GM18870 (cell line): ENCODE data around the gene MTM1.
A peak's percentile ranks its signal among the peaks of the same experiment; 100 is the strongest.

Source experiments
- ATAC-seq: cut with Tn5 transposase; IDR thresholded peaks from one replicate; pipeline ENCODE4 v1.9.1; 2021; ENCODE audit warnings: moderate library complexity; ENCODE audit not compliant: unreplicated experiment

Gene MTM1

GRCh38 chrX:150602296-150602695 is 33.9 kb downstream of the MTM1 start:
- no peak for ATAC-seq

GRCh38 chrX:150602743-150603142 is 34.3 kb downstream of the MTM1 start:
- ATAC-seq, result no peak

- no peak for ATAC-seq
Measured at GRCh38 chrX:150605603-150606002, 37.2 kb downstream of the MTM1 start.

- no peak for ATAC-seq
Measured at GRCh38 chrX:150607201-150607600, 38.8 kb downstream of the MTM1 start.

GRCh38 chrX:150610043-150610442 is 41.6 kb downstream of the MTM1 start:
- no peak for ATAC-seq

- ATAC-seq, result no peak
Measured at GRCh38 chrX:150610446-150610845, 42.0 kb downstream of the MTM1 start.

GRCh38 chrX:150615356-150615755 is 46.9 kb downstream of the MTM1 start:
- ATAC-seq, result no peak

GRCh38 chrX:150616179-150616862 is 47.9 kb downstream of the MTM1 start:
- ATAC-seq, result no peak

GRCh38 chrX:150616863-150617198 is 48.4 kb downstream of the MTM1 start:
- ATAC-seq, result no peak

GRCh38 chrX:150621652-150622051 is 53.2 kb downstream of the MTM1 start:
- no peak for ATAC-seq

GRCh38 chrX:150623583-150623982 is 55.2 kb downstream of the MTM1 start:
- ATAC-seq, result no peak

GRCh38 chrX:150625097-150625496 is 56.7 kb downstream of the MTM1 start:
- ATAC-seq, result no peak

- no peak for ATAC-seq
Measured at GRCh38 chrX:150625875-150626274, 57.5 kb downstream of the MTM1 start.

GRCh38 chrX:150627957-150628356 is 59.5 kb downstream of the MTM1 start:
- no peak for ATAC-seq

GRCh38 chrX:150635952-150636351 is 67.5 kb downstream of the MTM1 start:
- ATAC-seq, result peak; percentile 96

- ATAC-seq, result no peak
Measured at GRCh38 chrX:150642423-150642822, 74.0 kb downstream of the MTM1 start.

GRCh38 chrX:150643271-150643670 is 74.8 kb downstream of the MTM1 start:
- no peak for ATAC-seq

- ATAC-seq, result no peak
Measured at GRCh38 chrX:150643958-150644357, 75.5 kb downstream of the MTM1 start.

GRCh38 chrX:150644422-150644821 is 76.0 kb downstream of the MTM1 start:
- no peak for ATAC-seq

GRCh38 chrX:150647331-150647730 is 78.9 kb downstream of the MTM1 start:
- no peak for ATAC-seq

GRCh38 chrX:150648296-150648940 is 80.0 kb downstream of the MTM1 start:
- no peak for ATAC-seq

- ATAC-seq, result no peak
Measured at GRCh38 chrX:150649096-150649870, 80.9 kb downstream of the MTM1 start.
